Measurements from ENCODE around the gene AXIN2.
"Not testable (repeated sequence)": the region's sequence is repeated elsewhere in the genome, so short reads cannot be mapped to it uniquely, and the experiment has no call there.

AXIN2 gene

GRCh38 chr17:65537845-65538674 is 23.4 kb downstream of the AXIN2 start:
- DNase-seq (ENCODE audit: low read depth), result no peak

- no peak for DNase-seq (ENCODE audit: low read depth)
These were observed 24.1 kb downstream of the AXIN2 start for GRCh38 chr17:65537343-65537844.

GRCh38 chr17:65536573-65537342 is 24.7 kb downstream of the AXIN2 start:
- no peak for DNase-seq (ENCODE audit: low read depth)

GRCh38 chr17:65535777-65536572 is 25.5 kb downstream of the AXIN2 start:
- DNase-seq (ENCODE audit: low read depth), result no peak

GRCh38 chr17:65533852-65534457 is 27.5 kb downstream of the AXIN2 start:
- DNase-seq (ENCODE audit: low read depth), result no peak

- no peak for DNase-seq (ENCODE audit: low read depth)
These were observed 28.2 kb downstream of the AXIN2 start for GRCh38 chr17:65533056-65533745.

GRCh38 chr17:65532101-65532890 is 29.2 kb downstream of the AXIN2 start:
- no peak for DNase-seq (ENCODE audit: low read depth)

GRCh38 chr17:65531256-65532100 is 30.0 kb downstream of the AXIN2 start:
- no peak for DNase-seq (ENCODE audit: low read depth)

- no peak for DNase-seq (ENCODE audit: low read depth)
These were observed 30.8 kb downstream of the AXIN2 start for GRCh38 chr17:65530523-65531255.

GRCh38 chr17:65529761-65530522 is 31.5 kb downstream of the AXIN2 start:
- DNase-seq (ENCODE audit: low read depth), result no peak

- DNase-seq (ENCODE audit: low read depth), result no peak
These were observed 32.3 kb downstream of the AXIN2 start for GRCh38 chr17:65529040-65529633.

- no peak for DNase-seq (ENCODE audit: low read depth)
These were observed 33.4 kb downstream of the AXIN2 start for GRCh38 chr17:65527857-65528591.

- no peak for DNase-seq (ENCODE audit: low read depth)
These were observed 34.1 kb downstream of the AXIN2 start for GRCh38 chr17:65527381-65527780.

- DNase-seq (ENCODE audit: low read depth), result not testable (repeated sequence)
These were observed 34.6 kb downstream of the AXIN2 start for GRCh38 chr17:65526854-65527253.

GRCh38 chr17:65523853-65524664 is 37.4 kb downstream of the AXIN2 start:
- DNase-seq (ENCODE audit: low read depth), result no peak

- DNase-seq (ENCODE audit: low read depth), result no peak
These were observed 38.0 kb downstream of the AXIN2 start for GRCh38 chr17:65523411-65523810.

Data from stimulated activated CD8-positive, alpha-beta memory T cell treated with anti-CD3 and anti-CD28 coated beads, Interleukin-12 subunit alpha, Interleukin-12 subunit beta, amount 100 ng/mL, for 4 hours (primary cell).